Measurements from ENCODE around the gene LMAN1. TPM values are rescaled to one million over a fixed set of nuclear protein-coding genes. Genes with fewer than 3 reads are reported as not detected.
A peak's percentile ranks its signal among the peaks of the same experiment; 100 is the strongest.

Gene LMAN1
- total RNA-seq, 1 experiment from 2014 or later, result 77.3 TPM

GRCh38 chr18:59387687-59388565, 28.9 kb upstream of the LMAN1 start:
- Mint-ChIP-seq H3K36me3 (no peaks in the 10 kb centered on the region), H3K9me3 (no peaks in the 10 kb centered on the region), H3K27me3 (ENCODE audit: low read depth) (peaks cover 97% of the 10 kb centered on the region), H3K27ac (no peak overlapping the region), H3K4me1 (peaks cover 29% of the 10 kb centered on the region), H3K4me3 (no peak overlapping the region)
- DNase-seq (ENCODE audit: low spot score) (no peak), ATAC-seq (no peak)
- POLR2A ChIA-PET, result no interaction called here
- CTCF ChIA-PET, result interaction anchor here (0.7 to 2.6 kb wide), 4 partner anchors 14 to 435 kb away, joined by 3 to 28 read pairs (median 4); no protein-coding TSS in a partner anchor
- no peak for TF ChIP-seq NFATC4 (CRISPR knock-in tag; IDR thresholded peaks at IDR 0.05)
- TF ChIP-seq MXD4 (CRISPR knock-in tag; IDR thresholded peaks at IDR 0.05; ENCODE audit: borderline replicate concordance), result no peak
- no peak for TF ChIP-seq GABPB1 (CRISPR knock-in tag; IDR thresholded peaks at IDR 0.05)
- no peak for TF ChIP-seq MLX (CRISPR knock-in tag; IDR thresholded peaks at IDR 0.05)
- TF ChIP-seq ZNF671 (CRISPR knock-in tag; IDR thresholded peaks at IDR 0.05), result no peak
- TF ChIP-seq FOXK1 (CRISPR knock-in tag; IDR thresholded peaks at IDR 0.05), result no peak

GRCh38 chr18:59386909-59387686, 28.0 kb upstream of the LMAN1 start:
- Mint-ChIP-seq H3K4me1 (peaks cover 29% of the 10 kb centered on the region), H3K27ac (no peak overlapping the region)

GRCh38 chr18:59385191-59385590, 26.1 kb upstream of the LMAN1 start:
- ATAC-seq (no peak), DNase-seq (ENCODE audit: low spot score) (no peak)
- Mint-ChIP-seq H3K36me3 (no peaks in the 10 kb centered on the region), H3K4me3 (no peak overlapping the region), H3K9me3 (no peaks in the 10 kb centered on the region), H3K27ac (no peak overlapping the region), H3K4me1 (peaks cover 38% of the 10 kb centered on the region), H3K27me3 (ENCODE audit: low read depth) (peaks cover 98% of the 10 kb centered on the region)
- ChIA-PET CTCF (interaction anchor here (1.3 kb wide), 1 partner anchor 77 kb away, joined by 3 read pairs; no protein-coding TSS in a partner anchor), POLR2A (no interaction called here)
- TF ChIP-seq NFE2L1 (CRISPR knock-in tag; IDR thresholded peaks at IDR 0.05) (no peak), ZNF512 (CRISPR knock-in tag; IDR thresholded peaks at IDR 0.05; ENCODE audit: borderline replicate concordance) (no peak), ZNF396 (CRISPR knock-in tag; IDR thresholded peaks at IDR 0.05; ENCODE audit: borderline replicate concordance) (no peak), GRHL2 (CRISPR knock-in tag; IDR thresholded peaks at IDR 0.05; ENCODE audit: insufficient replicate concordance, severe bottlenecking) (no peak), ELF4 (CRISPR knock-in tag; IDR thresholded peaks at IDR 0.05; ENCODE audit: low read depth) (no peak), HMGA2 (CRISPR knock-in tag; IDR thresholded peaks at IDR 0.05) (no peak), SMAD4 (CRISPR knock-in tag; IDR thresholded peaks at IDR 0.05) (no peak), CREM (CRISPR knock-in tag; IDR thresholded peaks at IDR 0.05) (no peak), JAZF1 (CRISPR knock-in tag; IDR thresholded peaks at IDR 0.05) (no peak), NR3C1 (CRISPR knock-in tag; conservative IDR thresholded peaks at IDR 0.05; ENCODE audit: low read depth) (no peak), IRF2 (CRISPR knock-in tag; IDR thresholded peaks at IDR 0.05; ENCODE audit: borderline replicate concordance, low read depth) (no peak), MYBL2 (CRISPR knock-in tag; IDR thresholded peaks at IDR 0.05) (no peak)
- TF ChIP-seq, protein P1, sequence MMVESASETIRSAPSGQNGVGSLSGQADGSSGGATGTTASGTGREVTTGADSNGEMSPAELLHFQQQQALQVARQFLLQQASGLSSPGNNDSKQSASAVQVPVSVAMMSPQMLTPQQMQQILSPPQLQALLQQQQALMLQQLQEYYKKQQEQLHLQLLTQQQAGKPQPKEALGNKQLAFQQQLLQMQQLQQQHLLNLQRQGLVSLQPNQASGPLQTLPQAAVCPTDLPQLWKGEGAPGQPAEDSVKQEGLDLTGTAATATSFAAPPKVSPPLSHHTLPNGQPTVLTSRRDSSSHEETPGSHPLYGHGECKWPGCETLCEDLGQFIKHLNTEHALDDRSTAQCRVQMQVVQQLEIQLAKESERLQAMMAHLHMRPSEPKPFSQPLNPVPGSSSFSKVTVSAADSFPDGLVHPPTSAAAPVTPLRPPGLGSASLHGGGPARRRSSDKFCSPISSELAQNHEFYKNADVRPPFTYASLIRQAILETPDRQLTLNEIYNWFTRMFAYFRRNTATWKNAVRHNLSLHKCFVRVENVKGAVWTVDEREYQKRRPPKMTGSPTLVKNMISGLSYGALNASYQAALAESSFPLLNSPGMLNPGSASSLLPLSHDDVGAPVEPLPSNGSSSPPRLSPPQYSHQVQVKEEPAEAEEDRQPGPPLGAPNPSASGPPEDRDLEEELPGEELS (CRISPR knock-in tag; IDR thresholded peaks at IDR 0.05), result no peak
- TF ChIP-seq, protein P2, sequence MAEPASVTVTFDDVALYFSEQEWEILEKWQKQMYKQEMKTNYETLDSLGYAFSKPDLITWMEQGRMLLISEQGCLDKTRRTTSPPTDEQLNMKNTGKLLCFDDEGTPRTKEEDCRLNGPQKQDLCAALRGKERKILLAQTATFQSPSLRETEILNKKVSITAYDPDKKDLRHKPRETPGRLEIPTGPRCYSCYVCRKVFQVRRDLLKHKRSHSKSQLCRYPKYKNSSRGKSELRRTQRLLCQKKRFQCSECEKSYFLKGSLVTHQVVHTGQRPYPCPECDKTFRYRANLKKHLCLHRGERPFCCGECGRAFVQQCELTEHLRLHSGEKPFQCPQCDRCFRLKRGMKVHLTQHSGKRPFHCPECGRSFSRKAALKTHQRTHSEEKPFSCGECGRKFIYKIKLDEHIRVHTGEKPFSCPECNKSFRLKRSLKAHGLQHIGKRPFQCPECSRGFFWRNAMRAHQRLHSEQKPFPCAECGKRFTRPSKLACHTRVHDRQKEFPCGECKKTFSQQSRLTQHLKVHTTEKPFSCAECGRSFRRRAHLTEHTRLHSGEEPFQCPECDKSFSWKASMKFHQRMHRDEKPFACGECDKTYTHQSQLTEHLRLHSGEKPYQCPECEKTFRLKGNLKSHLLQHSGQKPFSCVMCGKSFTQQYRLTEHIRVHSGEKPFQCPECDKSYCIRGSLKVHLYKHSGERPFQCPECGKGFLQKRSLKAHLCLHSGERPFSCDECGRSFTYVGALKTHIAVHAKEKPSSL (CRISPR knock-in tag; conservative IDR thresholded peaks at IDR 0.05), result no peak

More at GRCh38 chr18:59386909-59387686, 28.0 kb upstream of the LMAN1 start:
- ChIA-PET CTCF (interaction anchor here (0.6 to 2.6 kb wide), 5 partner anchors 15 to 436 kb away, joined by 3 to 28 read pairs (median 3); no protein-coding TSS in a partner anchor), POLR2A (no interaction called here)
- TF ChIP-seq, protein P3, sequence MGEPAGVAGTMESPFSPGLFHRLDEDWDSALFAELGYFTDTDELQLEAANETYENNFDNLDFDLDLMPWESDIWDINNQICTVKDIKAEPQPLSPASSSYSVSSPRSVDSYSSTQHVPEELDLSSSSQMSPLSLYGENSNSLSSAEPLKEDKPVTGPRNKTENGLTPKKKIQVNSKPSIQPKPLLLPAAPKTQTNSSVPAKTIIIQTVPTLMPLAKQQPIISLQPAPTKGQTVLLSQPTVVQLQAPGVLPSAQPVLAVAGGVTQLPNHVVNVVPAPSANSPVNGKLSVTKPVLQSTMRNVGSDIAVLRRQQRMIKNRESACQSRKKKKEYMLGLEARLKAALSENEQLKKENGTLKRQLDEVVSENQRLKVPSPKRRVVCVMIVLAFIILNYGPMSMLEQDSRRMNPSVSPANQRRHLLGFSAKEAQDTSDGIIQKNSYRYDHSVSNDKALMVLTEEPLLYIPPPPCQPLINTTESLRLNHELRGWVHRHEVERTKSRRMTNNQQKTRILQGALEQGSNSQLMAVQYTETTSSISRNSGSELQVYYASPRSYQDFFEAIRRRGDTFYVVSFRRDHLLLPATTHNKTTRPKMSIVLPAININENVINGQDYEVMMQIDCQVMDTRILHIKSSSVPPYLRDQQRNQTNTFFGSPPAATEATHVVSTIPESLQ (CRISPR knock-in tag; IDR thresholded peaks at IDR 0.05), result no peak
- TF ChIP-seq TEAD1 (CRISPR knock-in tag; IDR thresholded peaks at IDR 0.05) (peak; percentile 27; the same call in 1 of the 2 replicates), GABPB1 (CRISPR knock-in tag; IDR thresholded peaks at IDR 0.05) (no peak)
- Mint-ChIP-seq H3K36me3 (no peaks in the 10 kb centered on the region), H3K9me3 (no peaks in the 10 kb centered on the region), H3K27me3 (ENCODE audit: low read depth) (peaks cover 97% of the 10 kb centered on the region), H3K4me3 (no peak overlapping the region)
- ATAC-seq, result peak; percentile 82
- DNase-seq (ENCODE audit: low spot score), result no peak

All from WTC11 (cell line).